Islet precursor cell (in vitro differentiated cells): ENCODE results near the gene CDC6.
A peak's percentile ranks its signal among the peaks of the same experiment; 100 is the strongest.
"Not testable (repeated sequence)": the region's sequence is repeated elsewhere in the genome, so short reads cannot be mapped to it uniquely, and the experiment has no call there.

Source experiments
- DNase-seq: peaks from one replicate; pipeline ENCODE4 v3.0.0-alpha.2; 2018

The CDC6 gene

DNA sequence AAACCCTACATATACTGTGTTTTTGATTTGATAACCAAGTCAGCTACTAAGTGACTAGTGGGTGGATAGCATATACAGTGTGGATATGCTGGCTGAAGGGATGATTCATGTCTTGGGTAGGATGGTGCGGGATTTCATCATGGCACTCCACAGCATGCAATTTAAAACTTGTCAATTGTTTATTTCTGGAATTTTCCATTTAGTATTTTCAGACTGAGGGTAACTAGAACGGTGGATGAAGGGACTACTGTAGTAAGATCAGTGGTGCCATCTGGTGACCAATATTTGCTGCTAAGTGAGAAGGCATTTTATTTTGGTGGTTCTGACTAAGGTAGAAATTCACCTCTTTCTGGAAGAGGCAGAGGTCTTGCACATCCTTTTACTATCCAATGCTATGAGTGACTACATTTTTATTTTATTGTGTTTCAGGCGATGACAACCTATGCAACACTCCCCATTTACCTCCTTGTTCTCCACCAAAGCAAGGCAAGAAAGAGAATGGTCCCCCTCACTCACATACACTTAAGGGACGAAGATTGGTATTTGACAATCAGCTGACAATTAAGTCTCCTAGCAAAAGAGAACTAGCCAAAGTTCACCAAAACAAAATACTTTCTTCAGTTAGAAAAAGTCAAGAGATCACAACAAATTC is 3.1 kb downstream of the CDC6 start:
- peak; percentile 64 for DNase-seq

DNA sequence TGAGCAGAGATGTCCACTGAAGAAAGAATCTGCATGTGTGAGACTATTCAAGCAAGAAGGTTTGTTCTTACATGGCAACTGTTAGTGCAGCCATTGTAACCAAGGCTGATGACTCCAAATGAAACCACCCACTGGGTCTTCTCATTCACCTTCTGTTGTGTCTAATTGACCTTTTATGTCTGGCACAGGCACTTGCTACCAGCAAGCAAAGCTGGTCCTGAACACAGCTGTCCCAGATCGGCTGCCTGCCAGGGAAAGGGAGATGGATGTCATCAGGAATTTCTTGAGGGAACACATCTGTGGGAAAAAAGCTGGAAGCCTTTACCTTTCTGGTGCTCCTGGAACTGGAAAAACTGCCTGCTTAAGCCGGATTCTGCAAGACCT is 3.6 kb downstream of the CDC6 start:
- no peak for DNase-seq

DNA sequence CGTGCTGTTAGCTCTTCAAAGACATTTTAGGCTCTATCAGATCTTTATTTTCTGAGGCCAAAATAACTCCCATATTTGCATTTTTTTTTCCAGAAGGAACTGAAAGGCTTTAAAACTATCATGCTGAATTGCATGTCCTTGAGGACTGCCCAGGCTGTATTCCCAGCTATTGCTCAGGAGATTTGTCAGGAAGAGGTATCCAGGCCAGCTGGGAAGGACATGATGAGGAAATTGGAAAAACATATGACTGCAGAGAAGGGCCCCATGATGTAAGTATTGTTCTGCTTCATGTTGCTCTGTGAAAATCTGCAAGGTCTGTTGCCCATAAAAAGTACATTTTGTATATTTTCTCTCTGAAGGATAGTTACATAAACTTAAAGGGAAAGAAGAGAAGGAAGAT is 5.7 kb downstream of the CDC6 start:
- DNase-seq: no peak

DNA sequence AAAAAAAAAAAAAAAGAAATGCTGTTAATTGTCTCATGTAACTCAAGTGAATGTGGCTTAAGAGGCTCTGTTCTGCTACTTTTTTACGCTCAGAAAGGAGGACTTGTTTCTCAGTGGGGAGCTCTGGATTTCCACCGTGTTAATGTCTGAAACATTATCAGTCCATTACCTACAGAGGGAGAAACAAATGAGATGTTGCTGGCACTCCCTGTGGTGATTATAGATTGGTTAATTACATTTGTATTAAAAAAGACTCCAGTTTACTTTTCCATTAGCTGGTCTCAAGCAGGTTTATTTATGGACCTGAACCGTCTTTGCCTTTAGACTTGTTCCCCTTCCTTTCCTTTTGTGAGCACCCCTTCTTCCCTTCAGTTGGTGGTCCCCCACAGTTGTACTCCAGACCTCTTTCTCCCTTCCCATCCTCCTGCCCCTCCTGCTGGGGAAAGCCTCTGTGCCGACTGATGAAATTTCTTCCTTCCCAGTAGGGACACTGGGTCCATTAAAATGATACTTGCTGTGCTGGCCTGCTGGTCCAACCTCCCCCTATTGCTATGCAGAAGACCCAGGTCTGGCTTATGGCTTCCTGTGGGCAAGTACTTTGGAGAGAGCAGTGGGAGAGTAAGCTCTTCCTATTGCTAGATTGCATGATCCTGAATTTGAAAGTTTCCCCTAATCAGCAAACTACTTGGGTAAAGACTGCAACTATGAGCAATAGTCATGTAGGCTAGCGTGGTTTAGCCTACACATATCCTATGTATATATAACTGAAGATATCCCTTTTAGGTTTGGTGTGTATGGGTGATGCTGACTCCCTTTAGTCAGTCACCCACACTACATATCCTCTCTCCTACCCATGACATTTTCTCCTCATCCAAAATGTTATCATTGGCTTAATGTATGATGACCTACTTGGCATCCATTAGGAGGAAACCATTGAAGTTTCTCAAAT is 8.1 kb downstream of the CDC6 start:
- no peak for DNase-seq

DNA sequence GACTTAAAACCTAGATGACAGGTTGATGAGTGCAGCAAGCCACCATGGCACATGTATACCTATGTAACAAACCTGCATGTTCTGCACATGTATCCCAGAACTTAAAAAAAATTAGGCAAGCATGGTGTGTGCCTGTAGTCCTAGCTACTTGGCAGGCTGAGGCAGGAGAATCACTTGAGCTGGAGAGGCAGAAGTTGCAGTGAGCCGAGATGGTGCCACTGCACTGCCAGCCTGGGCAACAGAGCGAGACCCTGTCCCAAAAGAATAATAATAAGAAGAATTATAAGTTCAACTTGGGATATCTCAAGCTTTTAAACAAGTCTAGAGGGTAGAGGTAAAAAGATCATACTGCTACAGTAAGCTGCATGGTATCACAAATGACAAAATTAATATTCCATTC is 9.8 kb downstream of the CDC6 start:
- DNase-seq: no peak

DNA sequence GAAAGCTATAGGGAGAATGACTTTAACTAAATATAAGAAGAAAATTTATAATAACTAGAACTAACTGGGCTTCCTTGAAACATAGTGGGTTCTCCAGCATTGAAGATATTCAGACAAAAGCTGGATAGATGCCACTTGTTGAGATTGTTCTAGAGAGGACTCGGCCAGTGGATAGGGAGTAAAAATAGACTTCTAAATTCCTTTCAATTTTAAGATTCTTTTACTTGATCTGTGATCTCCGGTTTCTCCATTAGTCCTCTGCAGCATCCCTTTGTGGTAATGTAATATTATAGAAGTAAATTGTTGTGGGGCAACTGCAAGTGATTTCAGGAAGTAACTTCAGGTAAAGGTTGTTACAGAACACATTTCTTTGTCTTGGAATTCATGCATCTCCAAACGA is 11.0 kb downstream of the CDC6 start:
- DNase-seq: no peak

DNA sequence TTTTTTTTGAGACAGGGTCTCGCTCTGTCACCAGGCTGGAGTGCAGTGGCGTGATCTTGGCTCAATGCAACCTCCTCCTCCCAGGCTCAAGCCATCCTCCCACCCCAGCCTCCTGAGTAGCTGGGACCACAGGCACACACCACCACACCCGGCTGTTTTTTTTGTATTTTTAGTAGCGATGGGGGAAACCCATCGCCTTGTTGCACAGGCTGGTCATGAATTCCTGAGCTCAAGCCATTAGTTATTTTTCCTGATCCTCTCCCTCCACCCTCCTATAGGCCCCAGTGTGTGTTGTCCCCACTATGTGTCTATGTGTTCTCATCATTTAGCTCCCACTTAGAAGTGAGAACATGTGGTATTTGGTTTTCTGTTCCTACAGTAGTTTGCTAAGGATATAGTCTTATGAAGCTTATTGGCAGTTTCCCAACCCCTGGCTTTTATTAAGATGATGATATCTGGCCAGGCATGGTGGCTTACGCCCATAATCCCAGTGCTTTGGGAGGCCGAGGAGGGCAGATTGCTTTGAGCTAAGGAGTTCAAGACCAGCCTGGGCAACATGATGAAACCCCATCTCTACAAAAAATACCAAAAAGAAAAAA is 11.6 kb downstream of the CDC6 start:
- not testable (repeated sequence) for DNase-seq

DNA sequence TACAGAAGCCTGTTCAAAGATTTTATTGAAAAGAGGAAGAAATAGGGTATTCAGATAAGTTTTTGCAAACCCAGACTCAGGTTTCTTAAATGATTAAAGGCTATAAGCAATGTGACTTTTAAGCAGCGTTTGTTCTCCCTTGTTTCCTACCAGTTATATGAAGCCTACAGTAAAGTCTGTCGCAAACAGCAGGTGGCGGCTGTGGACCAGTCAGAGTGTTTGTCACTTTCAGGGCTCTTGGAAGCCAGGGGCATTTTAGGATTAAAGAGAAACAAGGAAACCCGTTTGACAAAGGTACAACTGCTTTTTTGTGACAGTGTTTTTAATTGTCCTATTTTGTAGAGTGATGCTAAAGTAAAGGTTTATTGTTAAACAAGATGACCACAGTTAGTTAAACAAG is 13.6 kb downstream of the CDC6 start:
- DNase-seq: peak; percentile 73

DNA sequence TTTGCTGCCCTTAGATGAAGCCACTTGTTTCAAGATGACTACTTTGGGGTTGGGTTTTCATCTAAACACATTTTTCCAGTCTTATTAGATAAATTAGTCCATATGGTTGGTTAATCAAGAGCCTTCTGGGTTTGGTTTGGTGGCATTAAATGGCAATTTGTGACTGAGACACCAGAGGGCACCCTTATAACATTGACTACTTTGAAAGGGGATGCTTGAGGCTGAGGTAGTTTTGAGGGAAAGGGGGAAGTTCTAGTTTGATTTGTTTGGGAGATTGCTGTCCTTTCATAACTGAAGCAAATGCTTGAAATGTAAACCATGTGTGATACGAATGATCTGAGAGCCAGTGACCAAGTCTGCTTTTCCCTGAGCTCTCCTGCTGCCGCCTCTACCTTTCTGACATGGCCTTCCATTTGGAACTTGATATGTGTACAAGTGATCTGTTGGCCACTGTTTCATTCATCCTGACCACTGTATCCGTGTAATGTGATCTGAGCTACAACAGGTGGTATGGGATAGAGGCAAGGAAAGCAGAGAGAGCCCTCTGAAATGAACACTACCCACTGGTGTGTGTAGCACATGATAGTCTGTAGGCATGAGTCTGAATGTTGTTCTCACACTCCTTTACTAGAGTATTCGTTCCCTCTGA is 15.5 kb downstream of the CDC6 start:
- DNase-seq: peak; percentile 63

DNA sequence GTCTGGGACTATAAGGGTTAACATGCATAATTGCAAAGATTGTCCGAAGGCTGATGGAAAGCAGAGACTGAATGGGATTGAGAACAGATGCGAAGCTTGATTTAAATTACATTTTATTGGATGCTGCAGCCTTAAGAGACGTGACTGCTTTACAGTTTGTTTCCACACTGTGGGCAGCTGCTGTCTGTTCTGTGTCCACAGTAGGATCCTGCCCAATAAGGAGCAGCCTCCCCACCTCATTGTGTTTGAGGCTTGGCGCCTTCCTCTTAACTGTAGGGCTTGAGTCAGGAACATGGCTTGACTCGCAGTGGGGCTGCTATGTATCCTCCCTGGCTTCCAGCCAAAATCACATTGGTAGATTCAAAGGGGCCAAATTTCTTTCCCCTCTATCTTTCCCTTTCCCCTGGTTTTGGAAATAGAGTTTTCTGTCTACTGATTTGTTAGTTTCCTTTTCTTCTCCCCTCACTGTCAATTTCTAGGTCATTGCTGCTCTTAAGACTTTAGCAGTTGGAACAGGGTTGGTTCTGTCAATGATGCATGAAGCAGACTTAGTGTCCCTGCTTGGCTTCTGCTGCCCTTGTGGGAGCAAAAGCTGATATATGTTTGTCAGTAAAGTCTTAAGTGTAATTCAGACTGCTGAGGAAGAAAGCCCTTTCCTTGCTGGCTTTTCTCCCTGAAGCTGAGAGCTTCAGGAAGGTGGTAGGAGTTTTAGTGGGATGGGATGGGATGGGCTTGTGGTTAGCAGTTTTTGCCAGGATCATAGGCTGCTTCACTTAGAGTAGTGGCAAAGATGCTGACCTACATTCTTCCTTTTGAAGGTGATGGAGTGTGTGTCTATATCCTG is 16.3 kb downstream of the CDC6 start:
- no peak for DNase-seq

DNA sequence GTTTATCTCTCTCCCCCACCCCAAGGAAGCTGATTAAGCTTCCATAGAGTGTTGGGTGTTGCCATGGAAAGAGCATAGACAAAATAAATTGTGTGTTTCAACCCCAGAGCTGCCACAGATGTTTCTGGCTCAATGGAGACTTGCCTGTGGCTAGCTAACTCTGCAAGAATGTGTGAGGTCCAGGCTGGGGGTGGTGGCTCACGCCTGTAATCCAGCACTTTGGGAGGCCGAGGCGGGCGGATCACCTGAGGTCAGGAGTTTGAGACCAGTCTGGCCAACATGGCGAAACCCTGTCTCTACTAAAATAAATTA is 16.8 kb downstream of the CDC6 start:
- not testable (repeated sequence) for DNase-seq

DNA sequence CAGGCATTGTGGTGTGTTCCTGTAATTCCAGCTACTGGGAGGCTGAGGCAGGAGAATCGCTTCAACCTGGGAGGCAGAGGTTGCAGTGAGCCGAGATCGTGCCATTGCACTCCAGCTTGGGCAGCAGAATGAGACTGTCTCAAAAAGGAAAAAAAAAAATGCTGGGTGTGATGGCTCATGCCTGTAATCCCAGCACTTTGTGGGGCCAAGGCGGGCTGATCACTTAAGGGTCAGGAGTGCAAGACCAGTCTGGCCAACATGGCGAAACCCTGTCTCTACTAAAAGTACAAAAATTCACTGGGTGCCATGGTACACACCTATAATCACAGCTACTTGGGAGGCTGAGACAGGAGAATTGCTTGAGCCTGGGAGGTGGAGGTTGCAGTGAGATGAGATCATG is 17.2 kb downstream of the CDC6 start:
- DNase-seq: not testable (repeated sequence)

DNA sequence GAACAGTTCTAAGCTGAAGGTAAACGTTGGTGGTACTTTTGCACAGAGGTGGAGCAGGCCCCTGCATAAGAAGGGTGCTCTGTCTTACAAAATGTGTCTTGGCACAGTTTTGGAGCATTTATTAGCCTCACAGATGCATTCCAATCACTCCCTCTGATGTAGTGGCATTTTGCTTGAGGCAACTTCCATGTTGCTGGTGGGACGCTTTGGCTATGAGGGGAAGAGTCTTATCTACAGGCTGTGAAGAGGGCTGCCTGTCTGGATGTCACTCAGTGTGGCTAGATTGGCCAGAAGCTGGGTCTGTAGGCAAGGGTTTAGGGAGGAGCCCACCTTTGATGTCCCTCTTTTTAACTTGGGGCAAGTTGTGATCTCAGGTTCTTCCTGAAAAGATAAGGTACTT is 18.7 kb downstream of the CDC6 start:
- DNase-seq: peak; percentile 79

DNA sequence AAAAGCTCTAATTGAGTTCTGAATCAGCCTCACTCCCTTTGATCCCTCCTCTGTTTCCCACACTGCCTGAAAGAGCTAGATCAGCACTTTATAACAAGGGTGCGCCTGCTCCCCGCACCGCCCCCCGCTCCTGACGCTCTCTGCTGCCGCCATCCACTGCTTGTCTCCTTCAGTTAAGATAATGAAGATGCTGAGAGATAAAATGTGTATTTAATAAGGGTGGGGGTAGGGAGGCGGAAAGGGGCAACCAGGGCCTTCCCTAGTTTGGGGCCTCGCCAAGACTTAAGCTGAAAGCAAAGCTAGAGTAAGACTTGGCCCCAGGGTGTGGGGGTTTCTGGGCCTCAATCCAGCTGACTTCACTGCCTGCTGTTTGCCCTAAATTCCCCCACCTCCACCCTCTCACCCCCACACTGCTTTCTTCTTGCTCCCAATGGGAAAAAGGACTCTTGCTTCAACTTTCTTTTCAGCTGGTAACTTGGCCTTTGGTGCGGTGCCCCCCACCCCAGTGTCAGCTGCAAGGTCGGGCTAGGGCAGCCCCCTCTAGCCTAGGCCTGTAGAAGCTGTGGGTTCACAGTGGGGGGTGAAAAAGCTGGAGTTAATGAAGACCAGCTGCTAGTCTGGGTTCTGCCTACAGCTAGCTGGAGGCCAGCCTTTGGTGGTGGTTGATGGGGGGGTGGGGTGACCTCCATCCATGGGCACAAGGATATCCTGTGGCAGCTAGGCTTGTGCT is 19.5 kb downstream of the CDC6 start:
- DNase-seq: peak; percentile 66

DNA sequence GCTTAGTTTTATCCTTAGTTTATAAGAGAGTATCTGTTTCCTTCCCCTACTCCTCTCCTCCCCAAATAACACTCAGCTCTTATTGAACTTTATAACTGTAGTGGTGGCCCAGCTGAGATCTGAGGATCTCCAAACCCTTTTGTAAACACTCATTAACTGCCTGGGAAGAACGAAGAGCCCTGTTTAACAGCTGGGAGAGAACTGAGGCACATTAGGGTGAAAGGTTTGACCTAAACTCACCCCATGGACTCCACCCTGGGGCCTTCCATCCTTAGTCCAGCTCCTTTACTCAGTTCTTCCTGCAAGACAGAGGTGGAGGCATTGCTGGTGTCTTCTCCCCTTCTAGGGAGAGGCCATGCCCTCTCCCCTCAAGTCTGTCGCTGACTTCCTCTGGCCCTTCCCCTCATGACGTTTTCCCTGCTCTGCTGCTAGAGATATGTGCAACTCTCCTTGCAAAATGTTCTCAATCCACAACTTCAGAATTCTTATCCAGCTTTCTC is 20.1 kb downstream of the CDC6 start:
- DNase-seq: no peak

DNA sequence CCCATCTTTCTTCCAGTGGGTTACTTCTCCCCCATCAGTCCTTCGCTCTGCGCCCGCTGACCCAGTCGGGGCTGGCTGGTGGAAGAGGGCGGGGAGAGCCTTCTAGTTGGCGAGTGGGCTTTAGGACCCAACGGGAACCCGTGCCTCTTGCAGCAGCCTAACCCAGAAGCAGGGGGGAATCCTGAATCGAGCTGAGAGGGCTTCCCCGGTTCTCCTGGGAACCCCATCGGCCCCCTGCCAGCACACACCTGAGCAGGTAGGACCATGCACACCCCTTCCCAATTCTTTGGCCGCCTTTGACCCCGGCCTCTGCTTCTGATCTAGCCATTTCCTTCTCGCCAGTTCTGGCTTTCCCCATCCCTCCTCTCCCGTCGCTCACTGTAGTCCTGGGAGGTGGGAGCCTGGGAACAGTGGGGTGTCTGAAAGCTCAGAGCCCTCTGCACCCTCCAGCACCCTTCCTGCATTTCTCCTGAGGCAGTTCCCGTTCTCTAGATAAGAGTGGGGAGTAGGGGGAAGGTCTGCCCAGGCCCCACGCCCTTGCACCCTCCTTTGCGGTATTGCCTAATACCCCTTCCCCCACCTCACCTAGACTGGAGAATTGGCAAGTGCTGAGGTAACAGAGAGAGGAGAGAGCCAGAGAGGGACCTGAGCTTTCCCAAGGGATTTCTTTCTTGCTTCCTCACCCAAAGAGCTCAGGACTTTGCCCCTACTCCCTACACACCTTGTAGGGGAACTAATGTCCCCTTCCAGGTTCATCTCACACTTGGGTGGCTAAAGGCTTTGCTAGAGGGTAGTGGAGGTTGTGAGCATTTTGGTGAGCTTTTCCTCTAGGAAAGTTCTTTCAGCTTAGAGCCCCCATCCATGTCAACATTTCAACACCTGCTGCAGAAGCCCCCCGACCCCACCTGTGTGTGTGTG is 21.6 kb downstream of the CDC6 start, which contains the start of gene RARA:
RARA (plus strand) TSS at position 150 of the 918 bp plus-strand sequence. CDS start 22,039 bp downstream, outside the sequence.
- DNase-seq: peak; percentile 91

DNA sequence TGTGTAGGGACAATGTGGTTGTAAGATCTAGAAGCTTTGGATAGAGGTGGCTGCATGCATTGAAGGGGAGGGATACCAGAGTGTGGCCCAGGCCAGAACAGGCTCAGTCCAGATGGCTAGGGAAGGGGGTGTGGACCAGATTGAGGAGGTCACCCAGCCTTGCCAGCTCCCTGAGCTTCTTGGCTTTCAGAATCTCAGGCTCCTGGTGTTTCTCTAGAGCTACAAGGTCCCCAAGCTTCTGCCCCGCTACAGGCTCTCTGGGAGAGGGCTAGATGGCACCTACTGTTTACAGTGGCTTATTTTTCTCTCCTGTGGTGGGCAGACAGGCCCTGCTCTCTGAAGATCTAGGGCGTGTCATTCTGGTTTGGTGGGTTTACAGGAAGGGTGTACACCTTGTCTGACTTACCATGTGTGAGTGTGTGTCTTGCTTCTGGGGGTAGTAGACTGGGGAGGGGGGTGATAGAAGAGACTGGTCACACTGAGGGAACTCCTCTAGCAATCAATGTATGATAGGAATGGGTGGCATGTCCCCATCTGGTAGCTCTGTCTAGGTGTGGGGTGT is 22.4 kb downstream of the CDC6 start:
- DNase-seq: no peak

DNA sequence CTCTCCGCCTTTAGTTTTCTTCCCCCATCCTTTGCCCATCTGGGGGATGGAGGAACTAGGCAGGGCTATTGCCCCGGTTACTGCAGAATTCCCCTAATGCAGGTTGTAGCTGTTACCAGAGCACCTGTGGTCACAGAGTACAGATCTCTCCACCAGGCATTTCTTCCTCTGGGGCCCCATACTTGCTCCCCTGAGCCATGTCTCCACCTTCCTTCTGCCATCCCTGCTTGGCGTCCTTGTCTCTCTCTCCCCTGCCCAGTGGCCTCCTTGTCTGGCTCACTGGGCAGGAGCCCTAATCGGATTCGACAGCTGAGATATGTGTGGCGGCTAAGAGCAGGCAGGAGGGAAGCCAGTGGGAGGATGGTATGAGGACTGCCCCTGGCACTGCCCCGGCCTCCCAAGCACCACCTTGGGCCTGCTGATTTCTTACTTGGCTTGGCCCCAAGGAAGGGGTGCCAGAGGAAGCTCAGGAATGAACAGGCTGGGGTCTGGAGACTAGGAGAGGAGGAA is 23.3 kb downstream of the CDC6 start:
- no peak for DNase-seq

DNA sequence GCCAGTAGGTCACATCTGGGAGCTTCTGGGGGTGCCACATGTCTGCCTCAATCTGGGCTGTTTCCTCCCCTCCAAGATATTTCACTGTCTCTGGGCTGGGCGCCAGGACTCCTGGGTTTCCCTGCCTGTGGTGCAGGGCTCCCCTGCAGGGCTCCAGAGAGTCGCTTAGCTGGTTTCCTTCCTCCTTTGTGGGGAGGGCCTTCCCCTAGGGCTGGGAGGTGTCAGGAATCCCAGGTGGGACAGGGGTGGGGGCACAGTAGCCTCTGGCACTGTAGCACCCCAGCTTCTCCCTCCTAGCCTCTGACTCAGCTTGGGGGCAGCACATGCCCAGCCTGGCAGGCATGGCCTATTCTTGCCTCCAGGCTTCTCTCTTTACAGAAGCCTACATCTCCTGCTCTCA is 23.9 kb downstream of the CDC6 start:
- no peak for DNase-seq
